Mucosa of gallbladder (tissue), 1 donor: ENCODE results near the gene BBS9. TPM values are rescaled to one million over a fixed set of nuclear protein-coding genes. Genes with fewer than 3 reads are reported as not detected.

Experiments used
- DNase-seq: peaks from one replicate; pipeline ENCODE4 v3.0.0-alpha.2; 2020; ENCODE audit warnings: low spot score
- total RNA-seq: library from RNA; stranded (reverse); gene quantifications from one replicate; pipeline ENCODE4 v1.2.1, GENCODE V29; 2021
- donor health status: DM: no; HTN: no; CAD: no.

BBS9 gene
- total RNA-seq, 1 donor from 2014 or later, result 24.3 TPM

DNA sequence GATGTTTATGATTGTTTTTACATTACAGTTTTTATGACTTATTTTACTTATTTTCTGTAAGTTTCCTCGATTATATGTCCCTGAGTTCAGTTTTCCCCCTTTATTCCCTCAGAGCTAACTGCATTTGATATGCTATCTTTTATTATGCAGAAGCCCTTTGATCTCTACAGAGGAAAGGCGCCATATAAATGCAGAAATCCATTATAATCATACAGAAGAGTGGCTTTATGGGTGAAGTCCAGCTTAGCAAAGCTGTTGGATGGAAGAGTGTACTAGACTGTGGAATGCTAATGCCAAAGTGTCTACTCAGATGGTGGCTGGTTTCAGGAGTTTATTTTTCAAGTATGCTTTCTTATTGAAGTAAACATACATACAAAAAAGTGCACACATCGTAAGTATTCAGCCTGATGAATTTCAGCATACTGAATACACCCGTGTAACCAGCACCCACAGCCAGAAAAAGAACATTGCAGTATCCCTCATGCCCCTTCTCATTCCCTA, 517.6 kb downstream of the BBS9 start:
- DNase-seq, result no peak

- no peak for DNase-seq
Measured at GRCh38 chr7:33649476-33650441, 520.4 kb downstream of the BBS9 start.

- no peak for DNase-seq
Measured at GRCh38 chr7:33650828-33651227, 521.5 kb downstream of the BBS9 start.

DNA sequence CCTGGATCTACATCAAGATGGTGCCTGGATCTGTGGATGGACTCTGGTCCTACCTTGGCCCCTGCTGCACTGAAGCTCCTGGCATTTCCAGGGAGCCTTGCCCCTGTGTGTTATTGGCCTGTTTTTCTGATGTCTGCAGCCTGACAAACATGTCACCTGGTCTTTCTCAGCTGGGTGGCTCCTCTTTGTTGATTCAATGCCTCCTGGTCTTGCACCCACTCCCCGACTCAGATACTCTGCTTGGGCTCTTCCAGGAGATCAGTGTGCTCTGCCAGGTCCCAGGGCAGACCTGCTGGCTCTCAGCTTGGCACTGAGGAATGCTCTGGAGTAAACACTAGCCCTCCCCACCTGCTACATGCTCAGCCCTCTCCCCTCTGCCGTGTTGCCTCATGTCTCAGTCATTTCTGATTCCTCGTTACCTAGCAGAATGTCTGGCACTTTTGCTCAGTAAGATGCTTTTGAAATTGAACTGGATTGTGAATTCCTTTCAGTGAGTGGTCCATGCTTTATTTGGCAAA, 522.7 kb downstream of the BBS9 start:
- DNase-seq, result no peak

DNA sequence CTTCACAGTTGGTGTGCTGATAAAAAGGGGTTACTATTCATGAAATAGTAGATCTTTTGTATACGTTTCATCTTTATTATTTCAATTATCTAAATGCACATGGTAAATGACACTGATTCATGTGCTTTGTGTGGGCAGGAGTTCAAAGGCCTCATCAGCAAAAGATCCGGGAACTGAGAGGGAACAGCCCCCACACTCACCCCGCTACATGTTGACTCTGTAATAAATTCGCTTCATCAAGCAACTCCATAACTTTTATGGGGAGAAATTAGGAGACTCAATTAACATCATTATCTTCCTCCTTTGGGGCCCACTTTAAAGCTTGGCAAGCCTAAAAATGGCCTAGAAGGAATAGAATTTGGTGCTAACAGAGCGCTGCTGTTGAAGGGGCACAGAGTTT, 525.3 kb downstream of the BBS9 start:
- DNase-seq, result no peak

Other genes starting within 250 kb of the BBS9 start
- 24.7 TPM for gene KBTBD2, start 237.8 kb upstream of the BBS9 start, total RNA-seq
- 116 TPM for gene FKBP9, start 172.1 kb upstream of the BBS9 start, total RNA-seq
- 45.6 TPM for gene NT5C3A, start 66.8 kb upstream of the BBS9 start, total RNA-seq
- 9.2 TPM for gene RP9, start 20.2 kb upstream of the BBS9 start, total RNA-seq